Muscle layer of duodenum (tissue), 2 donors: ENCODE results near the gene CACNA1I.
A peak's percentile ranks its signal among the peaks of the same experiment; 100 is the strongest.
"Not testable (repeated sequence)": the region's sequence is repeated elsewhere in the genome, so short reads cannot be mapped to it uniquely, and the experiment has no call there.

Experiments
- H3K27ac ChIP-seq: one replicate; pipeline ENCODE4 v1.7.0; 2013; ENCODE audit warnings: mild to moderate bottlenecking, low read length
- H3K27me3 ChIP-seq: one replicate; pipeline ENCODE4 v1.7.0; 2013; ENCODE audit warnings: low read depth, mild to moderate bottlenecking, control low read depth, low read length
- H3K36me3 ChIP-seq, 2 donors: one replicate each; pipeline ENCODE4 v1.7.0; 2013; ENCODE audit warnings: low read length in 2 of 2, control low read depth in 1 of 2, mild to moderate bottlenecking in 1 of 2; ENCODE audit not compliant: insufficient read depth in 2 of 2, control insufficient read depth in 1 of 2
- H3K4me1 ChIP-seq, 2 donors: one replicate each; pipeline ENCODE4 v1.7.0; 2013; ENCODE audit warnings: low read length in 2 of 2, mild to moderate bottlenecking in 2 of 2, control low read depth in 1 of 2, moderate library complexity in 1 of 2; ENCODE audit not compliant: insufficient read depth in 2 of 2, control insufficient read depth in 1 of 2
- H3K4me3 ChIP-seq, 2 donors: one replicate each; pipeline ENCODE4 v1.7.0; 2013; ENCODE audit warnings: low read length in 2 of 2, low read depth in 1 of 2, mild to moderate bottlenecking in 1 of 2
- H3K9me3 ChIP-seq, 2 donors: one replicate each; pipeline ENCODE4 v1.7.0; 2013; ENCODE audit warnings: low read length in 2 of 2, control low read depth in 1 of 2, mild to moderate bottlenecking in 1 of 2; ENCODE audit not compliant: control insufficient read depth in 1 of 2
- donor health status: healthy.

Gene CACNA1I

GRCh38 chr22:39570665-39571064 lies at the start of gene CACNA1I:
Gene CACNA1I (plus strand): TSS chr22:39570753. CDS start chr22:39570753, 0 bp downstream.
- H3K4me1 ChIP-seq: no peaks in the 10 kb centered on the region
- H3K4me3 ChIP-seq: no peak within 1 kb of the TSS
- no peaks in the 10 kb centered on the region for H3K9me3 ChIP-seq
- H3K27ac ChIP-seq: no peak within 1 kb of the TSS
- no peaks in the 10 kb centered on the region for H3K36me3 ChIP-seq
- peaks cover 6% of the 10 kb centered on the region for H3K27me3 ChIP-seq

GRCh38 chr22:39521106-39521885 lies 49.3 kb upstream of the CACNA1I start:
- not testable (repeated sequence) for H3K27me3 ChIP-seq, H3K9me3 ChIP-seq
- H3K4me3 ChIP-seq: peak overlapping the region; percentile 85 to 95
- H3K36me3 ChIP-seq: peaks cover 33 to 35% of the 10 kb centered on the region in 2 donors
- H3K27ac ChIP-seq: peak overlapping the region; percentile 88
- peaks cover 10 to 49% of the 10 kb centered on the region in 2 donors for H3K4me1 ChIP-seq

- H3K27me3 ChIP-seq, H3K9me3 ChIP-seq: not testable (repeated sequence)
- Histone ChIP-seq H3K4me1 (peaks cover 10 to 50% of the 10 kb centered on the region in 2 donors), H3K4me3 (peak overlapping the region; percentile 85 to 95), H3K27ac (peak overlapping the region; percentile 88), H3K36me3 (peaks cover 26 to 31% of the 10 kb centered on the region in 2 donors)
Observed at GRCh38 chr22:39522091-39522490, 48.5 kb upstream of the CACNA1I start.

GRCh38 chr22:39522567-39523300 lies 47.8 kb upstream of the CACNA1I start:
- Histone ChIP-seq H3K4me1 (peaks cover 14 to 57% of the 10 kb centered on the region in 2 donors), H3K27ac (peak overlapping the region; percentile 88)

GRCh38 chr22:39524089-39524752 lies 46.3 kb upstream of the CACNA1I start:
- Histone ChIP-seq H3K4me3 (peak overlapping the region in 1 of 2 donors; percentile 10), H3K4me1 (peaks cover 11 to 62% of the 10 kb centered on the region in 2 donors), H3K9me3 (no peaks in the 10 kb centered on the region), H3K27ac (no peak overlapping the region), H3K27me3 (no peaks in the 10 kb centered on the region), H3K36me3 (peaks cover 24 to 25% of the 10 kb centered on the region in 2 donors)

More at GRCh38 chr22:39522567-39523300, 47.8 kb upstream of the CACNA1I start:
- H3K9me3 ChIP-seq: no peaks in the 10 kb centered on the region
- H3K27me3 ChIP-seq: no peaks in the 10 kb centered on the region
- H3K36me3 ChIP-seq: peaks cover 24 to 25% of the 10 kb centered on the region in 2 donors
- H3K4me3 ChIP-seq: peak overlapping the region; percentile 85 to 95

GRCh38 chr22:39524753-39525657 lies 45.5 kb upstream of the CACNA1I start:
- Histone ChIP-seq H3K4me1 (peaks cover 17 to 68% of the 10 kb centered on the region in 2 donors), H3K27me3 (no peaks in the 10 kb centered on the region), H3K4me3 (peak overlapping the region in 1 of 2 donors; percentile 10), H3K9me3 (no peaks in the 10 kb centered on the region), H3K36me3 (peaks cover 31 to 33% of the 10 kb centered on the region in 2 donors), H3K27ac (no peak overlapping the region)

- peaks cover 30 to 34% of the 10 kb centered on the region in 2 donors for H3K36me3 ChIP-seq
Observed at GRCh38 chr22:39525658-39525975, 44.9 kb upstream of the CACNA1I start.

GRCh38 chr22:39526736-39527171 lies 43.8 kb upstream of the CACNA1I start:
- Histone ChIP-seq H3K4me3 (no peak overlapping the region), H3K27me3 (no peaks in the 10 kb centered on the region), H3K36me3 (peaks cover 23 to 27% of the 10 kb centered on the region in 2 donors), H3K9me3 (no peaks in the 10 kb centered on the region), H3K4me1 (peaks cover 17 to 83% of the 10 kb centered on the region in 2 donors), H3K27ac (no peak overlapping the region)

More at GRCh38 chr22:39525658-39525975, 44.9 kb upstream of the CACNA1I start:
- Histone ChIP-seq H3K4me1 (peaks cover 17 to 75% of the 10 kb centered on the region in 2 donors), H3K27ac (no peak overlapping the region), H3K27me3 (no peaks in the 10 kb centered on the region), H3K9me3 (no peaks in the 10 kb centered on the region), H3K4me3 (no peak overlapping the region)

- Histone ChIP-seq H3K9me3 (no peaks in the 10 kb centered on the region), H3K4me3 (no peak overlapping the region), H3K36me3 (peaks cover 19 to 22% of the 10 kb centered on the region in 2 donors), H3K27ac (peak overlapping the region; percentile 5), H3K27me3 (no peaks in the 10 kb centered on the region), H3K4me1 (peaks cover 17 to 82% of the 10 kb centered on the region in 2 donors)
Observed at GRCh38 chr22:39527481-39527961, 43.0 kb upstream of the CACNA1I start.

GRCh38 chr22:39528080-39528661 lies 42.4 kb upstream of the CACNA1I start:
- H3K4me3 ChIP-seq: peak overlapping the region in 1 of 2 donors; percentile 40
- H3K27me3 ChIP-seq: no peaks in the 10 kb centered on the region
- peaks cover 17 to 75% of the 10 kb centered on the region in 2 donors for H3K4me1 ChIP-seq

More at GRCh38 chr22:39528080-39528661, 42.4 kb upstream of the CACNA1I start:
- Histone ChIP-seq H3K9me3 (no peaks in the 10 kb centered on the region), H3K36me3 (peaks cover 16 to 19% of the 10 kb centered on the region in 2 donors), H3K27ac (peak overlapping the region; percentile 5)
